Activated T-cell treated with anti-CD3 and anti-CD28 coated beads, Interleukin-2, amount 50 U/mL, for 4 hours (primary cell): ENCODE measurements around the gene PGM2. TPM values are rescaled to one million over a fixed set of nuclear protein-coding genes. Genes with fewer than 3 reads are reported as not detected.

Experiments
- ATAC-seq, 2 donors: fragments of 200-7000 bp; cut with Tn5 transposase; one replicate each; pipeline ENCODE4 v1.10.0; 2021
- DNase-seq: peaks from one replicate; pipeline ENCODE4 v3.0.0-alpha.2; 2020
- H3K27me3 Mint-ChIP-seq: one replicate; pipeline ENCODE4 v1.8.0; 2021; ENCODE audit warnings: low read depth, mixed read lengths
- H3K36me3 Mint-ChIP-seq: one replicate; pipeline ENCODE4 v1.8.0; 2022; ENCODE audit warnings: mixed read lengths; ENCODE audit not compliant: insufficient read depth
- H3K4me1 Mint-ChIP-seq: one replicate; pipeline ENCODE4 v1.8.0; 2021; ENCODE audit warnings: low read depth, mixed read lengths
- H3K4me3 Mint-ChIP-seq: one replicate; pipeline ENCODE4 v1.8.0; 2021; ENCODE audit warnings: mild to moderate bottlenecking, moderate library complexity, mixed read lengths
- H3K9me3 Mint-ChIP-seq: one replicate; pipeline ENCODE4 v1.8.0; 2021; ENCODE audit warnings: mixed read lengths
- total RNA-seq, 3 donors: library from RNA; stranded (reverse); gene quantifications; one replicate each; pipeline ENCODE4 v1.2.1, GENCODE V29; 2021

The PGM2 gene
- total RNA-seq, 3 donors from 2014 or later = 43.2 to 53.2 (median 49.7) TPM

DNA sequence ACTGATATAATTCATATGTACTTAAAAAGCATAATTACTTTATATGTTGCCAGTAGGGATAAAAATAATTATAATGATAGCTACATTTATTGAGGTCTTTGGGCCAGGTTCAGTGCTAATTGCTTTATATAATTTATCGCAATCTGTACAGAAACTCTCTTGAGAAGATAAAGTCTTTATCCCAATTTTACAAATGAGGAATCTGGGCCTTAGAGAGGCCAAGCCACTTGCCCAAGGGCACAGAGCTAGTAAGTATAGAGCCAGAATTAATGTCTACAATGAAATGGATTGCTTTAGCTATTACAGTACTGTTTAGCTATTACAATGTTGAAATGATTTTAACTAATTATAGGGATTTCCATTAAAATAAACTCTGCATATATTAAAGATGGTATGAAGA, 33.8 kb downstream of the PGM2 start:
- ATAC-seq = no peak
- H3K4me3 Mint-ChIP-seq = no peak overlapping the region
- H3K27me3 Mint-ChIP-seq = no peaks in the 10 kb centered on the region
- no peak for DNase-seq
- H3K36me3 Mint-ChIP-seq = peaks cover 13% of the 10 kb centered on the region
- H3K4me1 Mint-ChIP-seq = no peaks in the 10 kb centered on the region
- no peaks in the 10 kb centered on the region for H3K9me3 Mint-ChIP-seq

DNA sequence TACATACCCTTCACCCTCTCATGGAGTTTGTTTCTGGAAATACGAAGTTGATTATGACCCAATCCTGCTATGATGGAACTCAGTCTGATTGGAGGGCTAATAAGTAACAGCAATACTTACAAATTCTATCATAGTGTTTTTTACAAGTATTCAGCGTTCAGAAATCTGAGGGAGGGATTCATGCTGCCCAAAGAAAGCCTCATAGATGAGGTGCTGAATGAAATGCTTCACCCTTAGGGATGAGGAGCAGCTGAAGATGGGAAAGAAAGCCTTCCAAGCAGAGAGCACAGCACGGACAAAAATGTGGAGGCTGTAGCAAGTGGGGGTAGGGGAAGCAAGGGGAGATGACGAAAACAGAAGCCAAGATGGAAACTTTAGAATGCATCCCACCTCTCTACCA, 36.5 kb downstream of the PGM2 start:
- H3K4me3 Mint-ChIP-seq = no peak overlapping the region
- ATAC-seq = no peak
- H3K9me3 Mint-ChIP-seq = no peaks in the 10 kb centered on the region
- no peaks in the 10 kb centered on the region for H3K27me3 Mint-ChIP-seq
- DNase-seq = no peak
- H3K36me3 Mint-ChIP-seq = peaks cover 23% of the 10 kb centered on the region
- no peaks in the 10 kb centered on the region for H3K4me1 Mint-ChIP-seq

DNA sequence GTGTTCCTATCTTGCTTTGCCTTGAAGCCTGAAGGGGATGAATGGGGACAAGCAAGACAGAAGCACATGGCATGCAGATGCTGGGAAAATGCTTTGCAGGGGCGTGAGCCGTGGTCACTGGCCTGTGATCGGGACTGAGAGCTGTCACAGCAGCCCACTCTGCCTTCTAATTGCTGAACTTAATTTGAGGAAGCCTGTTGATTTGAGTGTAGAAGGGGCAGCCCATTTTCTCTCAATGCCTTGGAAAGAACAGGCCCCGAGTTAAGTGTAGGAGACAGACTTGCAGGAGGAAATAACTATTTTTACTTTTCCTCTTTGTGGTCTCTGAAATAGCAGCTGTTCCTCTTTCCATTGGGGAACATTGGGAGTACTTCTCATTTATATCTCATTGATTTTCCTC, 38.3 kb downstream of the PGM2 start:
- Mint-ChIP-seq H3K27me3 (no peaks in the 10 kb centered on the region), H3K36me3 (peaks cover 27% of the 10 kb centered on the region), H3K9me3 (no peaks in the 10 kb centered on the region), H3K4me3 (no peak overlapping the region), H3K4me1 (no peaks in the 10 kb centered on the region)
- no peak for DNase-seq
- ATAC-seq = no peak

DNA sequence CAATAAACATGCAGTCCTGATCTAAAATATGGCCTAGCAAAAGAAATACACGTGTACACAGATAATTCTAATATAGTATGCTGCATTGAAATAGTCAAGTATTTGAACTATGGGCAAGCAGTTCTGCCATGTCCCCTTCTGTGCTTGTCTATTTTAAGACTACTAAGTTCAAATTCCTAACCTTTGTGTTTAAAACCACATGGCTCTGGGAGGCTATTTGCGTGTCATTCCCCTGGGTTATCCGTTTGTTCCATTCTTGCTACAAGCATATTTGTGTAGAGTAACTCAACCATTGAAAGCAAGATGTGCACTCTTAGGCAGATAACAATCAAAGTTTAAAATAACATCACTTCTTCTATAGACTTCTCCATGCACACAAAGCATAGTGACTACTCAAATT, 39.0 kb downstream of the PGM2 start:
- no peak for DNase-seq

DNA sequence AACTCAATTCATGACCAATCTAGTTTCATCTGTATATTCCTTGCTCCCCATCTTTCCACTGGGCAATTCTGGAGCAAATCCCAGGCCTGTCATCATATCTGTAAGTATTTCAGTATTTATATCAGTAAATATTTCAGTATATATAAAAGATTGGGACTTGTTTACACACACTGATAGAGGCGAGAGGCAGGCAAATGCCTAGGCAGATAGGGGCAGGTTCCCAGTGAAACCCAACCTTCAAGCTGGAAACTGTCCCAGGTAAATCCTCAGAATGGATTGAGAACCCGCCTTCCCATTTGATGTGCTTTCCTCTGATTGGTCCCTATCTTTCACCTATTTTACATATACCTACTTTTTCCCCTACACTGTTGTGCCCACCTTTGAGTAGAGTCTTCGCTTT, 40.6 kb downstream of the PGM2 start:
- H3K4me1 Mint-ChIP-seq = peaks cover 4% of the 10 kb centered on the region
- H3K27me3 Mint-ChIP-seq = no peaks in the 10 kb centered on the region
- ATAC-seq (no peak), DNase-seq (no peak)
- no peaks in the 10 kb centered on the region for H3K9me3 Mint-ChIP-seq
- no peak overlapping the region for H3K4me3 Mint-ChIP-seq
- peaks cover 24% of the 10 kb centered on the region for H3K36me3 Mint-ChIP-seq

More for the DNA sequence above, 39.0 kb downstream of the PGM2 start:
- H3K4me3 Mint-ChIP-seq = no peak overlapping the region
- H3K27me3 Mint-ChIP-seq = no peaks in the 10 kb centered on the region
- no peak for ATAC-seq
- no peaks in the 10 kb centered on the region for H3K4me1 Mint-ChIP-seq
- H3K36me3 Mint-ChIP-seq = peaks cover 27% of the 10 kb centered on the region
- no peaks in the 10 kb centered on the region for H3K9me3 Mint-ChIP-seq

DNA sequence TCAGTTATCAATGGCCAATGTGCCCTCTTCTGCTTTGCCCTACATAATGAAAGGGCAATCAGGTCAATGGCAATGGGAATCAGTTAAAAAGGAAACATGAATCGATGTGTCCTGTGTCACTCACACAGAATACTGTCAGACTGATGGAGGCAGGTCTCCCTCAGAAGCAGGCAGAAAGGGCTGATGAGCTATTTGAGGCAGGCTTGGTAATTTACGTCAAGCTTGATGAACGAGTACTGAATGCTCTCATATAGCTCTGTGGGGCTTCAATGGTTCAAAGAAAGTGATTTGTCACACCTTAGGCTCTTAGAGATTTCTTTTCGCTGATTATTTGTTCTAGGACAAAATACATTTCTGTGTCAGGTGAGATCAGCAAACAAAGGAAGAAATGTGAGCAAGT, 41.8 kb downstream of the PGM2 start:
- H3K27me3 Mint-ChIP-seq = no peaks in the 10 kb centered on the region
- peaks cover 20% of the 10 kb centered on the region for H3K36me3 Mint-ChIP-seq
- no peak for DNase-seq
- no peak overlapping the region for H3K4me3 Mint-ChIP-seq
- no peaks in the 10 kb centered on the region for H3K9me3 Mint-ChIP-seq
- ATAC-seq = no peak
- peaks cover 13% of the 10 kb centered on the region for H3K4me1 Mint-ChIP-seq

DNA sequence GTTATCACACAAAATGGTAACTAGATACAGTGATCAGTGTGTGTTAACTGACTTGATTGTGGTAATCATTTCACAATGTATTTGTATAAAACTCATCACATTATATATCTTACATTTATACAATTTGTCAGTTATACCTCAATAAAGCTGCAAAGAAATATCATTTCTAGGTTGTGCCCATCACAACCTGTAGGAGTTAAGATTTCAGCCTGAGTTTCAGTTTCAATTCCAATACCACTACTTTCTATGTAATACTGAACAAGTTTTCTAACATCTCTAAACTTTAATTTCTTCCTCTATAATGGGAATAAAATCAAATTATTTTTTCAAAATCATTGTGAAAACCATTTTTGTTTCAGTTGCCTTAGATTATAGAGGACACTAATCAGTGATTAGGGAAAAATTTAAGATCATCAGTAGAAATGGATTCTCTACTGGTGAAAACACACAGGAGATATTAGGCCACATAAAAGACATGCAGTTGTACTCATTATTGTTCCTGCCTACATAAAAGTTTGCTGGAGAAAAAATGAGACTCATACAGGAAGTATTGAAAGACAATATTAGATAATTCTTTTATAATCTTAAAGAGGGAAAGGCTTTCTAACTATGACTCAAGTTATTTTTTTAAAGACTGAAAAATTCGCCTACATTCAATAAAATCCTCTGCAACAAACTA, 46.0 kb downstream of the PGM2 start:
- ATAC-seq (no peak), DNase-seq (no peak)
- Mint-ChIP-seq H3K27me3 (no peaks in the 10 kb centered on the region), H3K4me1 (peaks cover 16% of the 10 kb centered on the region), H3K4me3 (no peak overlapping the region), H3K36me3 (peaks cover 10% of the 10 kb centered on the region), H3K9me3 (no peaks in the 10 kb centered on the region)

DNA sequence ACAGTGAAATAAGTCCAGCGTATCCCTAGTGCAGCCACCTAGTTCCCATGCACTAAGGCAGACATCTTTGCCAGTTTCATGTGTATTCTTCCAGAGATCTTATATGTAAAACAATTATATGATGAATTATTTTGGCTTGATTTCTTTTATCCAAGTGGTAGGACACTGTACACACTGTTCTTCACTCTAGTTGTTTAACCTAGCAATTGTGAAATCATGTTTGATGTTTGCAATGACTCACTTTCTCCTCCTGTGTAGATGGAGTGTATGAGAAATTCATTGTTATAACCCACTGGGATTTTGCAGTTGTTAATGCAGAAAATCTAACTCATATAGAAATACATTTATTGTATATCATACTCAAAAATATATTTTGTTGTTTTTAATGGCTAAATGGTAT, 46.9 kb downstream of the PGM2 start:
- no peaks in the 10 kb centered on the region for H3K9me3 Mint-ChIP-seq
- no peaks in the 10 kb centered on the region for H3K27me3 Mint-ChIP-seq

DNA sequence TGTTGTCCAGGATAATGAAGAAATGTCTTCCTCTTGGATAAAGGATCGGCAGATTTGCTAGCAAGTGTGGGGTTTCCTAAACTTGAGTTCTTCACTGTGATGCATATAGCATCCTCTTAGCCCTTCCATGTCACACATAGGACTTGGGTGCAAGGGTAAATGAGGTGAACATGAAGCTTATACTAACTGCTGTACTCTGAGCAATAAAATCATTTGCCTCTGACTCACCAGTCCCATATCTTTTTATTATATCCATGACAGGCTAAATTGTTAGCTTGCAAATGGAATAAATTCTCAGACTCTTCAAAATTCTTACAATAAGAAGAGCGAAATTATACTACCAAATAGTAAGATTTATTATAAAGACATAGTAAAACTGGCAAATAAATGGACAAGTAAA, 49.7 kb downstream of the PGM2 start:
- H3K27me3 Mint-ChIP-seq = no peaks in the 10 kb centered on the region
- ATAC-seq (no peak), DNase-seq (no peak)
- H3K4me3 Mint-ChIP-seq = no peak overlapping the region
- no peaks in the 10 kb centered on the region for H3K36me3 Mint-ChIP-seq
- H3K9me3 Mint-ChIP-seq = no peaks in the 10 kb centered on the region
- peaks cover 19% of the 10 kb centered on the region for H3K4me1 Mint-ChIP-seq

More for the DNA sequence above, 46.9 kb downstream of the PGM2 start:
- Mint-ChIP-seq H3K4me3 (no peak overlapping the region), H3K4me1 (peaks cover 16% of the 10 kb centered on the region), H3K36me3 (peaks cover 3% of the 10 kb centered on the region)
- DNase-seq = no peak
- peak; percentile 59 to 63 for ATAC-seq

DNA sequence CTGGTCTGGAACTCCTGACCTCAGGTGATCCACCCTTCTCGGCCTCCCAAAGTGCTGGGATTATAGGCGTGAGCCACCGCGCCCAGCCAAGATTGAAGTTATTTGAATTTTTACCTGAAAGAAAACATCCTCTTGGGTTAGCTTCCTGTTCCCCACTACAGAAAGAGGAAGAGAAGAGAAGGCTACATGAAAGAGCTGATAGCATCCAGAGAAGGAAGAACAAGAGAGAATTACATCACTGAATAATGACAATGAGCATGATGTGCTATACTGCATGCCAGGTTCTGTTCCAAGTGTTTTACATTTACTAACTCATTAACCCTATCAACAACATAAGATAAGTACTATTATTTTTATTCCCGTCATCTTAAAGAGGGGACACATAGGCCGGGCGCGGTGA, 52.9 kb downstream of the PGM2 start:
- Mint-ChIP-seq H3K36me3 (no peaks in the 10 kb centered on the region), H3K4me3 (no peak overlapping the region), H3K4me1 (peaks cover 3% of the 10 kb centered on the region), H3K27me3 (no peaks in the 10 kb centered on the region), H3K9me3 (no peaks in the 10 kb centered on the region)
- ATAC-seq (no peak), DNase-seq (no peak)

DNA sequence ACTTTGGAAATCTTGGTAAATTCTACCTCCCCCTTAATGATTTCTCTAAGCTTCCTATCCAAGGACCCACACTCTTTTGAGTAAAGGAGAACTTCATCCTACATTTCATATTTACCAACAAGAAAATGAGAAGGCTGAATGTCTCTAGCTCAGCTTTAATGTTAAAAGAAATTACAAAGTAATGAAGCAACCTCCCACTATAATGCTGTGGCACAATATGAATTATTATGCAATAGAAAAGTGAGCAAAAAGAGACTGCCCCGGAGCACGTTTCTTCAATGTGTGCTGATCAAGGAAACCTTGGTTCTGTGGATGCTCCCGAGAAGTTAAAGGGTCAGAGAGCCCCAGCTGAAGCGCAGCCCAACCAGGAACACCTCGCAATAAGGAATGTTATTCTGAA, 55.3 kb downstream of the PGM2 start:
- H3K4me1 Mint-ChIP-seq = peaks cover 3% of the 10 kb centered on the region
- no peaks in the 10 kb centered on the region for H3K36me3 Mint-ChIP-seq

DNA sequence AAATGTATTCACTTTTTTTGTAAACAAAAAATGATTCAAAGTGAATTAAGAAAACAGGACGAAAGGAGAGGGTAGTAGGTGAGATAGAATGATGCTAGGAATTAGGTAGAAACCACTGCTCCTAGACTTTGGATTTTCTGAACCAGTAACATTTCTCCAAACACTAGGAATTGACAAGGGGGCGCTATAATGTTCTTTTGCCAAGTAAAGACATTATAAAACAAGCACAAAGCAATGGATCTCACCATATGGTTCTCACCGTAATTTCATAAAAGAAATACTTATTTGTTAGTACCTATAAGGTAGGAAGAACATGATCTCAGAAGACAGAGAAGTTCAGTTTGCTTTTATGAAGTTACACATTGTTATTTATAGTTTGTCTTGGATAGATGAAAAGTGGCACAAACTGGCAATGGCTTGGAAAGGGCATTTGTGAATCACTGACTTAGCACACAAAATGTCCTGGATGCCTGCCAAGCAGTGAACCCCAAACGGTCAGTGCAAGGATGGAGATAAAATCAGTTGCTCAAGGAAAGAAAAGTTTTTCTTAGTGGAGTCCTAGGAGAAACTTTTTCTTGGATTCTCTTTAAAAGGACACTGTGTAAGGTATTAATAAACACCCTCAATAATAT, 56.3 kb downstream of the PGM2 start:
- Mint-ChIP-seq H3K4me1 (peaks cover 3% of the 10 kb centered on the region), H3K36me3 (no peaks in the 10 kb centered on the region), H3K9me3 (no peaks in the 10 kb centered on the region), H3K4me3 (no peak overlapping the region), H3K27me3 (no peaks in the 10 kb centered on the region)
- ATAC-seq (no peak), DNase-seq (no peak)

More for the DNA sequence above, 55.3 kb downstream of the PGM2 start:
- DNase-seq (no peak), ATAC-seq (no peak)
- H3K9me3 Mint-ChIP-seq = no peaks in the 10 kb centered on the region
- H3K27me3 Mint-ChIP-seq = no peaks in the 10 kb centered on the region
- no peak overlapping the region for H3K4me3 Mint-ChIP-seq

DNA sequence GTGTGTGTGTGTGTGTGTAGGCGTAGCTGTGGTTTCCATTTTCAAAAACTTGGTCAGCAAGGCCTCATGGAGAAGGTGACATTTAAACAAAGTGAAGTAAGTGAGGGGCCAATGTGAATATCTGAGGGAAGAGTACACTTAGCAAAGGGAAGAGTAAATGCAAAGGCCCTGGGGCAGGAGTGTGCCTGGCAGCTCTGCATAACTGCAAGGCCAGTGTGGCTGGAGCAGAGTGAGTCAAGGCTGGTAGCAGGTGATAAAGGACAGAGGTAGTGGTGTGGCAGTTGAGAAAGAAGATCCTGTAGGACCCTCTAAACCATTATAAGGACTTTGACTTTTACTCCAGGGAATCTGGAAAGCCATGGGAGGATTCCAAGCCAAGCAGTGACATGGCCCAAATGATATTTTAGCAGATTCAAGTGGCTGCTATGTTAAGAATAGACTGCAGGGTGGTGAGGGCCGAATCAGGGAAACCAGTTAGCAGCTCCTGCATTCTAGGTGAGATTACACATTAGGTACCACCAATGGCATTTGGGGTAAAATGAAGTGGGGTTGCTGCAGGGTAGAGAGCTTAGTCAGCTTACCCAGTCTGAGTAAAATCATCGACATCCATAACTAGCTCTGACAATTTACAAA, 58.5 kb downstream of the PGM2 start:
- no peaks in the 10 kb centered on the region for H3K27me3 Mint-ChIP-seq
- H3K4me1 Mint-ChIP-seq = peaks cover 2% of the 10 kb centered on the region
- no peaks in the 10 kb centered on the region for H3K9me3 Mint-ChIP-seq
- no peaks in the 10 kb centered on the region for H3K36me3 Mint-ChIP-seq
- no peak overlapping the region for H3K4me3 Mint-ChIP-seq
- ATAC-seq (no peak), DNase-seq (no peak)

DNA sequence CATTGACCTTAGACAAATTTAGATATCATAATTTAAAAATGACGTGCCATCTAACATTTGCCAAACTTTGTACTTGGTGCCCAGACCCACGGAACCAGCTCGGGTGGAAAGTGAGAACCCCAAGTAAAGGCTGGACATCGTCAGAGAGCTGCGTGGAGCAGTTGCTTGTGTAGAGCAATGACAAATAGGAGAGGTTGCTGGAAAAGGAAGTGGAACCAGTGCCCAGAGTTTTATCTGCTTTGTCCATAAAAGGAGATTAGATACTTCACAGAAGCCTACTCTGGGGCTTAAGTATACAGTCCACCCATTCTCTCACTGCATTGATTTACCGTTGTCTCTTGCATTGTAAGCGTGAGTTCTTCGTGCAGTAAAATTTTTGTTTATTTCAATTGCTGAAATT, 59.0 kb downstream of the PGM2 start:
- no peak for ATAC-seq
- H3K4me1 Mint-ChIP-seq = peaks cover 2% of the 10 kb centered on the region
- H3K36me3 Mint-ChIP-seq = no peaks in the 10 kb centered on the region
- H3K9me3 Mint-ChIP-seq = no peaks in the 10 kb centered on the region
- no peaks in the 10 kb centered on the region for H3K27me3 Mint-ChIP-seq
- no peak for DNase-seq
- no peak overlapping the region for H3K4me3 Mint-ChIP-seq
